ENCODE results near the gene SH2B3.

The SH2B3 gene

DNA sequence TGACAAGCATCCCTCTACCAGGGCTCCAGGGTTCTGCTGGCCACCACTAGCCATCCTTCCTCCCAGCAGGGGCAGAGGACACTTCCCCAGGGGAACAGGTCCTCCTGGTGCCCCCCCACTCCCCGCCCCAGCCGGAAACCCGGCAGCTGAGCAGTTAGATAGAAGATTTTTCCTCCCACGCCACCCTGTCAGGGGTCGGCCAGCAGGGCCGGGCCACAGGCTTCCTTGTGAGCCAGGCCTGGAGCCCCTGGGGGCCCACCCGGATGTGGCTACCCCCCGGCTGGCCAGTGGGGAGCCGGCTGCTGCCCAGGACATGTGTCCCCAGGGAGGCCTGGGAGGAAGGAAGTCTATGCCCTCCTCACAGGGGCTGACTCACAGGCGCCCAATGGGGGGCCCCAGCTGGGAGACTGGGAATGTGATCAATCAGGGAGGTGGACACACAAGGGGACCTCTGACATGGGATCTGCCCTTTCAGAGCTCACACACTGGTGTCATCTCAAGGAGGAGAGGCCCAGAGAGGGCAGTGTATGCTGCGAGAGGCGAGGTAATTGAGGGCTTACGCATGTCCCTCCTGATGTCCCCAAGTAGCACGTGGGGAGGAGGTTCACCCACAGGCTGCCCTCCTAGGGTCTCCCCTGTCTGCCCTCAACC, 4.2 kb downstream of the SH2B3 start:
- DNase-seq, result no peak

- DNase-seq, result no peak
These were observed 4.9 kb downstream of the SH2B3 start for GRCh38 chr12:111410431-111411184.

GRCh38 chr12:111411185-111411764, 5.6 kb downstream of the SH2B3 start:
- DNase-seq, result no peak

- DNase-seq, result no peak
These were observed 6.5 kb downstream of the SH2B3 start for GRCh38 chr12:111412007-111412829.

DNA sequence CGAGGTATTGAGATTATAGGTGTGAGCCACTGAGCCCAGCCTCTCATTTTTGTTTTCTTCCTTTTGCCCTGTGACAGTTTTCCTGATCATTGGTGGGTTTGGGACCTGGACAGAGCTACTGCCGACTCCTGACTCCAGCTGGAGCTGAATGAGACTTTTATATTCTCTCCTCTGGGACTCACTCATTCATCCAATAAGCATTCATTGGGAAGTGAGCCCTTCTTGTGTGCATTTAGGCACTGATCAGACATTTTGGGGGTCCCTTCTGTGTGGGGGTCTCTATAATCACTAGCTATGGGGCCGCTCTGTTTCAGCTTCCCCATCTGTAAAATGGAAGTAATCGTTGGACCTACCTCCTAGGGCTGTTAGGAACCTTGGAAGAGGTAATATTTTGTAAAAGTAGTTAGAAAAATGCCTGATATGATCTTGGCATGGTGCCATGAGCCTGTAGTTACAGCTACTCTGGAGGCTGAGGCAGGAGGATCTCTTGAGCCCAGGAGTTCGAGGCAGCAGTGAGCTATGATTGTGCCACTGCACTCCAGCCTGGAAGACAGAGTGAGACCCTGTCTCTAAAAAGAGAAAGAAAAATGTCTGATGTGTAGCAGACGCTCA, 7.2 kb downstream of the SH2B3 start:
- DNase-seq, result no peak

DNA sequence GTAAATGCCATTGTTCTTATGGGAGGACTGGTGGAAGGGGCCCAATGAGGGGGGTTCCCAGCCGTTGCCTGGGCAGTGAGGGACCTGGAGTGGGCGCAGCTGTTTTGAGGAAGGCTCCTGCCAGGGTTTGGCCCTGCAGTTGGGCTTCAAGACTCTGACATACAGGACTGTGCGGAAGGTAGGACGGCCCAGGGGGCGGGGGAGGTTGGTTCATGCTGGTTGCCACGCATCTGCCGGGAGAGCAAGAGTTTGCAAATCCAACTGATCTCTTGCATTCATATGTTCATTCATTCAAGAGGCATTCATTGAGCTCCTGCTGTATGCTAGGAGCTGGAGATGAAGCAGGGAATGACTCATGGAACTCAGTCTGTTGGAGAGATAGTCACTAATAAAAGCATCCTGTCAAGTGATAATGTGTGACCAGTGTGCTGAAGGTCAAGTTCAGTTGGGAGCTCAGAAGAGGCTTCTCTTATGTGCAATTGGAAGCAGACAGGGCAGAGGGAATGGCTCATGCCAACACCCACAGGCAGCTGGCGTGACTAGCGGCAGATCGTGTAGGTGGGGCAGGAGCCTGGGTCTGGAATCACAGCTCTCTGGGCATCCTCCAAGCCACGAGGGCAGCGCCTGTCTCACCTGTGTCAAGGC, 7.8 kb downstream of the SH2B3 start:
- DNase-seq, result no peak

DNA sequence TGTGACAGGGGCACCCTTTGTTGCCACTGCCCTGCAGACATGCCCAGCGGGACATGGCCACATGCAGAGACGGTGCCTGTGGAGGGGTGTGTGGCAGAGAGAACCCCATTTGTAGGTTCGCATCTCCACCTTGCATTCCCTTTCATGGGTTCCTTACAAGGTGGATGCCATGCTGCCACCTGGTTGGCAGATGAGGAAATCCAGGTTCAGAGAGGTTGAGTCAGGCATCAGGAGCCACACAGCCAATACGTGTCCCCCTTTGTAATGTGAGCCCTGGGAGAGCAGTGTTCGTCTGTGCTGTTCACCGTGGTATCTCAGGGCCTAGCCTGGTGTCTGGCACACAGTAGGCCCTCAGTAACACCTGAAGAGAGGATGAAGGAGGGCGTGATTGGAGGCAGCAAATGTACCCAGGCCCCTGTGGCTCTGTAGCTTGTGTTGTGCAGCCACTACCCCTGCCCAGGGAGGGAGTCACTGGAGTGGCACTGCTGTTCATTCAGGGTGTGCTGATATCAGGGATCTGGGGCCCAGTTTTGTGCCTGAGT, 9.1 kb downstream of the SH2B3 start:
- DNase-seq, result no peak

DNA sequence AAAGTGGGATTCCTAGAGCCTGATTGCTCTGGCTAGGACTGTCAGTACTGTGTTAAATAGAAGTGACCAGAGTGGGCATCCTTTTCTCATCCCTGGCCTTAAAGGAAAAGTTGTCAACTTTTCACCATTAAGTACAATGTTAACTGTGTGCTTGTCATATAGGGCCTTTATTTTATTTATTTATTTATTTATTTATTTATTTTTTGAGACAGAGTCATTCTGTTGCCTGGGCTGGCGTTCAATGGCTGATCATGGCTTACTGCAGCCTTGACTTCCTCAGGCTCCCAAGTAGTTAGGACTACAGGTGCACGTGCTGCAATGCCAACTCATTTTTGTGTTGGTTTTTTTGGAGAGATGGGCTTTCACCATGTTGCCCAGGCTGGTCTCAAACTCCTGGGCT, 11.6 kb downstream of the SH2B3 start:
- DNase-seq, result no peak

DNA sequence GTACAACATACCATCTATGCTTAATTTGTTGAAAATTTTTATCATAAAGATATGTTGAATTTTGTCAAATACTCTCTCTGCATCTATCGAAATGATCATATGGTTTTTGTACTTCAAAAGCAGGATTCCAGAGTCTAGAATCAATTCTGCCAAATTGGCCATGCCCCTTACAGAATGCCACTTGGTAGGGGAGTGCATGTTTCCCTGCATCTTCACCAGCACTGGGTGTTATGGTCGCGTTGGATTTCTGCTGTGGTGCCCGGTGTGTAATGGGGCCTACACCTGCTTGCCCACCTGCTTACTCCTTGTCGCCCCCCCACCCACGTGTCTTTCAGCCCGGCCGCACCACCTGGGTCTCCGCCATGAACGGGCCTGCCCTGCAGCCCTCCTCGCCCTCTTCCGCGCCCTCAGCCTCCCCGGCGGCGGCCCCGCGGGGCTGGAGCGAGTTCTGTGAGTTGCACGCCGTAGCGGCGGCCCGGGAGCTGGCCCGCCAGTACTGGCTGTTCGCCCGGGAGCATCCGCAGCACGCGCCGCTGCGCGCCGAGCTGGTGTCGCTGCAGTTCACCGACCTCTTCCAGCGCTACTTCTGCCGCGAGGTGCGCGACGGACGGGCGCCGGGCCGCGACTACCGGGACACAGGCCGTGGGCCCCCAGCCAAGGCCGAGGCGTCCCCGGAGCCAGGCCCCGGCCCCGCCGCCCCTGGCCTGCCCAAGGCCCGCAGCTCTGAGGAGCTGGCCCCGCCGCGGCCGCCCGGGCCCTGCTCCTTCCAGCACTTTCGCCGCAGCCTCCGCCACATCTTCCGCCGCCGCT, 12.3 kb downstream of the SH2B3 start:
- DNase-seq, result no peak

DNA sequence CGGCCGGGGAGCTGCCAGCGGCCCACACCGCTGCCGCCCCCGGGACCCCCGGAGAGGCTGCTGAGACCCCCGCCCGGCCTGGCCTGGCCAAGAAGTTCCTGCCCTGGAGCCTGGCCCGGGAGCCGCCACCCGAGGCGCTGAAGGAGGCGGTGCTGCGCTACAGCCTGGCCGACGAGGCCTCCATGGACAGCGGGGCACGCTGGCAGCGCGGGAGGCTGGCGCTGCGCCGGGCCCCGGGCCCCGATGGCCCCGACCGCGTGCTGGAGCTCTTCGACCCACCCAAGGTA, 12.8 kb downstream of the SH2B3 start:
- no peak for DNase-seq

- DNase-seq, result no peak
These were observed 14.1 kb downstream of the SH2B3 start for GRCh38 chr12:111419784-111420183.

DNA sequence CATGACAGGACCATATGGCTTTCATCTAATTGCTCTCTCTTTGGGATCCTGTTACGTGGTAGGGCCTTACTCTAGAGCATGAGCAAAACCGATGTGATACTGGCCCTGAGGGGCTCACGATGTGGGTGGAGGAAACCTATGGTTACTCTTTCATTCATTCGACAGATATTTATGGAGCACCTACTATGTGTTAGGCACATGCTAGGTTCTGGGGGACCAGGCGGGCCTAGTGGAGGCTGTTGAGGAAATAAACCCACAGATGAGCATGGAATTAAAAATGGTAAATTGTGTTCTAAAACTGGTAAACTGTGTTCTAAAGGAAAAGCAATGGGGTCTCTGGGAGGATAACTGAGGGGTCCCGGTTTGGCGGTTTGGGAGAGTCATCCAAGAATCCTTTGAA, 14.8 kb downstream of the SH2B3 start:
- no peak for DNase-seq

- DNase-seq, result no peak
These were observed 18.6 kb downstream of the SH2B3 start for GRCh38 chr12:111424189-111424792.

- no peak for DNase-seq
These were observed 19.1 kb downstream of the SH2B3 start for GRCh38 chr12:111424793-111425251.

DNA sequence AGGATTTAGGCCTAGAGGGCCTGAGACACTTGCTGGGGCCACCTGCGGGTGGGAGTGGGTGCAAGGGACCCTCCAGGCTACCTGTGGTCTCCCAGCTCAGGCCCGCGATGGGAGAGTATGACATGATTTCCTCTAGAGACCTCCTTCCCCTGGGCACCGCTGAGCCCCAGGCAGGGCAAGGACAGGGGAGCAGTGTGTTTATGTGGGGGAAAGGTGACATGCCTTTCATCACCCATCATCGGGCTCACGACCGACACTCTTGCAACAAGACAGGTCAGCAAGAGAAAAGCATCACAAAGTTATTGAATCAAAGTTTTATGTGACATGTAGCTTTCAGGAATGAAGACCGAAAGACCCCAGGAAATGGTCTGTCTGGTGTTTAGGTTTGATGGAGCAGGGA, 19.9 kb downstream of the SH2B3 start:
- DNase-seq, result no peak

- no peak for DNase-seq
These were observed 20.8 kb downstream of the SH2B3 start for GRCh38 chr12:111426344-111427185.

DNA sequence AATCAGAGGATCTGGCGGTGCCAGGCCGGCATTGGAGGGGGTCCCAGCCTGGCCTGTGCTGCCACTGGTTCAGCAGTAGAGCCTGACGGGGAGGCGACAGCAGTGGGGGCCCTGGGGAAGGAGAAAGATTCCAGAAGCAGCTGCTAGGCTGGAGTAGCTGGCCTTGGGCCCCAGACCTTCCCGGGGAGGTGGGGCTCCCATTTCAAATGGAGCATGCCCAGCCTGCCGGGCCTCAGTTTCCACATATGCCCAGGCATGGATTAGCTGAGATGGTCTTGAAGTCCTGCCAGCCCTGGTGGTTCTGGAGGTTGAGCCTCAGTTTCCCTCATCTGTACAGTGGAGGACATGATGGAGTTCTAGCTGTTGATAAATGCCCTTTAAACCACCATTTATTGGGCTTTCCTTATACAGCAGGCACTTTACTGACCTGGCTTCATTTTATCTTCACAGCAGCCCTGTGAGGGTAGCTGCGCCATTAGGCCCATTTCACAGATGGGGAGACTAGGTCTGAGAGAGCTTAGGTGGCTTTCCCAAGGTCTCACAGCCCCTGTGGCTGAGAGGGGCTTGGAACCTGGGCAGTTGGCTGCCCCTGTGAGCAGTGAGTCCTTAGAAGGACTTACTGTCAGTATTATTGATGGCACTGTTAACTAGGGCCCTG, 21.8 kb downstream of the SH2B3 start:
- no peak for DNase-seq

DNA sequence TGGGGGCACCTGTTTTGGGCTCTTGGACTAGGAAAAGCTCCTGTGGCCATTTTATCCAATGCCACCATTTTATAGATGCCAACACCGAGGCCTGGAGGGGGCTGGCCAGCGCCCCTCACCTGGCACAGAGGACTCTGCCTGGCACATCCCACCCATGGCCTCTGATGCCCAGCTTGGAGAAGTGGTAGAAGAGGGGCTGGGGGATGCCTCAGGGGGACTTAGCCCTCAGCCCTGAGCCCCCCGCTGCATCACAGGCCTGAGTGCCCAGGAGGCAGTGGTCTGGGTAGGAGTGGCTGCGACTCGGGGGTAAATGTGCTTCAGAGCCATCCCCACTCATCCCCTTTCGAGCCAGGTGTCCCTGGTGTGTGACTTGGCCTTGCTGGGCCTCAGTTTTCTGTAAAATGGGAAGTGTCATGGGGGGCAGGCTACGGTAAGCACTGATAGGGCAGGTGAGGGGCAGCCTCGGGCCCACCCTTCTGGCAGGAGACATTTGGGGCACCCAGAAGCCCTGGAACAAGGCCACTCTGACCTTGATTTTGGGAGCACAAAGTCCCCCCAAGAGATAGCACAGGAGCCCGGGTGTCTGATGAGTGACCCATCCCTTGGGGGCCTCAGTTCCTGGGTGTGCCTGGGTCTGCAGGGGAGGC, 22.5 kb downstream of the SH2B3 start:
- no peak for DNase-seq

GRCh38 chr12:111428728-111429175, 23.0 kb downstream of the SH2B3 start:
- no peak for DNase-seq
